SU-DHL-6 (cell line): Measurements from ENCODE around the gene ANKRD13C.

Experiments used
- H2AFZ ChIP-seq: fragments of 200-600 bp; sonication (generic); 2 replicates; pipeline ENCODE4 v1.6.1; 2014; ENCODE audit warnings: low read depth, mild to moderate bottlenecking, moderate library complexity, mixed read lengths, antibody characterized with exemption, low read length; ENCODE audit not compliant: severe bottlenecking
- H3F3A ChIP-seq: fragments of 200-600 bp; shearing (Covaris generic); 2 replicates; pipeline ENCODE4 v1.6.0; 2016; ENCODE audit warnings: antibody characterized with exemption, mild to moderate bottlenecking; ENCODE audit not compliant: insufficient read depth
- H3K27ac ChIP-seq: fragments of 200-600 bp; sonication (generic); 2 replicates; pipeline ENCODE4 v1.5.1; 2016; ENCODE audit warnings: low read depth, mild to moderate bottlenecking, low read length, moderate library complexity, mixed read lengths
- H3K27me3 ChIP-seq: fragments of 200-600 bp; sonication (generic), shearing (Covaris generic); 2 replicates; pipeline ENCODE4 v1.6.0; 2014; ENCODE audit warnings: mild to moderate bottlenecking, low read length
- H3K36me3 ChIP-seq: fragments of 200-600 bp; sonication (generic); 2 replicates; pipeline ENCODE4 v1.6.1; 2014; ENCODE audit warnings: mild to moderate bottlenecking, low read length, mixed read lengths
- H3K4me2 ChIP-seq: fragments of 300-600, 200-600 bp; shearing (Covaris generic), sonication (generic); 2 replicates; pipeline ENCODE4 v1.6.0; 2014; ENCODE audit warnings: low read length, low read depth, mild to moderate bottlenecking; ENCODE audit not compliant: poor library complexity, severe bottlenecking
- H3K4me3 ChIP-seq: fragments of 200-600 bp; sonication (generic); 2 replicates; pipeline ENCODE4 v1.5.1; 2014; ENCODE audit warnings: antibody characterized with exemption, low read length, mild to moderate bottlenecking, mixed read lengths; ENCODE audit not compliant: insufficient read depth, poor library complexity, severe bottlenecking
- H3K79me2 ChIP-seq: fragments of 200-600 bp; sonication (generic); 2 replicates; pipeline ENCODE4 v1.6.1; 2014; ENCODE audit warnings: mild to moderate bottlenecking, low read length, moderate library complexity; ENCODE audit not compliant: insufficient read depth
- H3K9ac ChIP-seq: fragments of 200-600 bp; sonication (generic); 2 replicates; pipeline ENCODE4 v1.7.0; 2014; ENCODE audit warnings: mild to moderate bottlenecking, low read length
- H3K9me2 ChIP-seq: fragments of 200-600 bp; sonication (generic); replicated peaks from 2 replicates; pipeline ENCODE4 v1.6.1; 2014; ENCODE audit warnings: low read length; ENCODE audit not compliant: insufficient read depth
- H3K9me3 ChIP-seq: fragments of 200-600 bp; sonication (generic); 2 replicates; pipeline ENCODE4 v1.6.1; 2014; ENCODE audit warnings: low read length, mixed read lengths; ENCODE audit not compliant: insufficient read depth
- H4K20me1 ChIP-seq: fragments of 200-600 bp; sonication (generic); 2 replicates; pipeline ENCODE4 v1.6.1; 2014; ENCODE audit warnings: low read depth, mild to moderate bottlenecking, antibody characterized with exemption, low read length, moderate library complexity, mixed read lengths
- CTCF ChIP-seq: fragments of 200-600 bp; sonication (generic); IDR thresholded peaks from one replicate; pipeline ENCODE4 v1.5.1; 2017; ENCODE audit warnings: antibody characterized with exemption, mild to moderate bottlenecking, low read length, moderate library complexity; ENCODE audit not compliant: insufficient read depth, poor library complexity, severe bottlenecking
- EZH2phosphoT487 ChIP-seq: fragments of 200-600 bp; sonication (generic), shearing (Covaris generic); conservative IDR thresholded peaks from 2 replicates; pipeline ENCODE4 v1.6.1; 2018; ENCODE audit warnings: mild to moderate bottlenecking, antibody characterized with exemption, low read length, moderate library complexity, mixed read lengths

The ANKRD13C gene

GRCh38 chr1:70358921-70359564 lies 4.5 kb upstream of the ANKRD13C start:
- TF ChIP-seq EZH2phosphoT487 (no peak), CTCF (no peak)

GRCh38 chr1:70355920-70356319 lies 1.4 kb upstream of the ANKRD13C start:
- no peaks in the 10 kb centered on the region for H3K36me3 ChIP-seq
- H3K4me3 ChIP-seq, result no peak overlapping the region
- H4K20me1 ChIP-seq, result peaks cover 10% of the 10 kb centered on the region
- peaks cover 46% of the 10 kb centered on the region for H3K79me2 ChIP-seq
- H3F3A ChIP-seq, result no peaks in the 10 kb centered on the region; the same call in 1 of the 2 replicates
- H3K27ac ChIP-seq, result no peak overlapping the region
- H2AFZ ChIP-seq, result no peak overlapping the region
- H3K9me3 ChIP-seq, result no peaks in the 10 kb centered on the region
- H3K9me2 ChIP-seq, result no peaks in the 10 kb centered on the region
- no peaks in the 10 kb centered on the region for H3K27me3 ChIP-seq
- H3K9ac ChIP-seq, result peak overlapping the region; percentile 91
- H3K4me2 ChIP-seq, result peak overlapping the region; percentile 99
- no peak for TF ChIP-seq EZH2phosphoT487

More at GRCh38 chr1:70358921-70359564, 4.5 kb upstream of the ANKRD13C start:
- Histone ChIP-seq H2AFZ (no peak overlapping the region), H3K9ac (no peak overlapping the region), H3K4me2 (no peak overlapping the region), H3K27me3 (no peaks in the 10 kb centered on the region), H3K36me3 (no peaks in the 10 kb centered on the region), H3K9me3 (no peaks in the 10 kb centered on the region), H4K20me1 (no peaks in the 10 kb centered on the region), H3F3A (no peaks in the 10 kb centered on the region; the same call in 1 of the 2 replicates), H3K4me3 (no peak overlapping the region), H3K27ac (no peak overlapping the region), H3K9me2 (no peaks in the 10 kb centered on the region), H3K79me2 (peaks cover 14% of the 10 kb centered on the region)

GRCh38 chr1:70355111-70355407 lies 537 bp upstream of the ANKRD13C start:
- Histone ChIP-seq H3F3A (no peaks in the 10 kb centered on the region; the same call in none of the 2 replicates), H3K9me2 (no peaks in the 10 kb centered on the region), H3K36me3 (no peaks in the 10 kb centered on the region), H2AFZ (peak overlapping the region; percentile 95), H3K27ac (peak overlapping the region; percentile 78), H3K27me3 (no peaks in the 10 kb centered on the region), H3K4me3 (peak overlapping the region; percentile 95), H3K79me2 (peaks cover 54% of the 10 kb centered on the region), H3K9me3 (no peaks in the 10 kb centered on the region), H3K9ac (peak overlapping the region; percentile 91), H4K20me1 (peaks cover 10% of the 10 kb centered on the region), H3K4me2 (peak overlapping the region; percentile 99)
- TF ChIP-seq CTCF, result no peak

- no peaks in the 10 kb centered on the region for H3K9me2 ChIP-seq
- no peaks in the 10 kb centered on the region for H3K27me3 ChIP-seq
- no peaks in the 10 kb centered on the region for H3K9me3 ChIP-seq
- no peaks in the 10 kb centered on the region for H3K36me3 ChIP-seq
- peaks cover 67% of the 10 kb centered on the region for H3K79me2 ChIP-seq
- H2AFZ ChIP-seq, result peak overlapping the region; percentile 95
- peak overlapping the region; percentile 78 for H3K27ac ChIP-seq
- H4K20me1 ChIP-seq, result peaks cover 10% of the 10 kb centered on the region
- peak overlapping the region; percentile 99 for H3K4me2 ChIP-seq
- peak overlapping the region; percentile 91 for H3K9ac ChIP-seq
- no peak for TF ChIP-seq CTCF
- no peak for TF ChIP-seq EZH2phosphoT487
- H3K4me3 ChIP-seq, result peak overlapping the region; percentile 95
- no peaks in the 10 kb centered on the region; the same call in none of the 2 replicates for H3F3A ChIP-seq
Measured at GRCh38 chr1:70353601-70354331, 756 bp downstream of the ANKRD13C start.
